Measurements from ENCODE around the gene ALPG.
"Not testable (repeated sequence)": the region's sequence is repeated elsewhere in the genome, so short reads cannot be mapped to it uniquely, and the experiment has no call there.

Gene ALPG

GRCh38 chr2:232441147-232441651, 34.6 kb downstream of the ALPG start:
- no peak for DNase-seq (ENCODE audit: low spot score)

DNA sequence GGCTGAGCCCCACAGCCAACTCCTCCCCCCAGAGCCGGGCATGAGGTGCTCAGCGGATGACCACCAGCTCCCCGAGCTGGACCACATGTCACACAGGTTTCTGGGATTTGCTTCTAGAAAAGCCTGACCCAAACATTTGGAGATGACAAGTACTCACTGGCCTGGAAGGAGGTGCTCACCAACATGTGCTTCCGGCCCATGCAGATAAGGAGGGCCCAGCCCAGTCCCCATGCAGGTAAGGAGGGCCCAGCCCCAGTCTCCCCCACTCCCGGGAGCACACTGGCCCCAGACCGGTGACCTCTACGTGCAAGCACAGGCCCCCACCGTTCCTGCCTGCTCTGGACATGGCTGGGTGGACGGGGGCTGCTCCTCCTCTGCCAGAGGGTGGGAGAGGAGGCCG, 35.3 kb downstream of the ALPG start:
- DNase-seq (ENCODE audit: low spot score): not testable (repeated sequence)

DNA sequence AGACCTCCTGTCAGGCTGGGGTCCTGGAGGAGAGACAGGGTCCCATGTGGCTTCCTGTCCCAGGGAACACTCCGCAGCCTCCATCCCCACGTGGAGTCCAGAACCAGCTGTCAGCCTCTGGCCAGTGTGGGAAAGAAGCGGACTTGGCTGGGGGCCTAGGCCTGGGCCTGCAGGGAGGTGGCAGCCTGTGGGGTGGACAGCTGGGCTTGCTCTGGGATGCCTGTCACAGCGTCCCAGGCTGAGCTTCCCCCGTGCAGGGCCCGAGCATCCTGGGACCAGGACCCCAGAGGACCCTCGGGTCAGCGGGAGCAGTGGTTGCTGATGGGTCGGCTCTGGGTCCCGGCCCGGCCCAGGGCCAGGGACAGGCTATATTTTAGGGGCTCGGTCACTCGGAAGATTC, 35.8 kb downstream of the ALPG start:
- not testable (repeated sequence) for DNase-seq (ENCODE audit: low spot score)

- DNase-seq (ENCODE audit: low spot score): not testable (repeated sequence)
Measured at GRCh38 chr2:232443047-232443446, 36.4 kb downstream of the ALPG start.

DNA sequence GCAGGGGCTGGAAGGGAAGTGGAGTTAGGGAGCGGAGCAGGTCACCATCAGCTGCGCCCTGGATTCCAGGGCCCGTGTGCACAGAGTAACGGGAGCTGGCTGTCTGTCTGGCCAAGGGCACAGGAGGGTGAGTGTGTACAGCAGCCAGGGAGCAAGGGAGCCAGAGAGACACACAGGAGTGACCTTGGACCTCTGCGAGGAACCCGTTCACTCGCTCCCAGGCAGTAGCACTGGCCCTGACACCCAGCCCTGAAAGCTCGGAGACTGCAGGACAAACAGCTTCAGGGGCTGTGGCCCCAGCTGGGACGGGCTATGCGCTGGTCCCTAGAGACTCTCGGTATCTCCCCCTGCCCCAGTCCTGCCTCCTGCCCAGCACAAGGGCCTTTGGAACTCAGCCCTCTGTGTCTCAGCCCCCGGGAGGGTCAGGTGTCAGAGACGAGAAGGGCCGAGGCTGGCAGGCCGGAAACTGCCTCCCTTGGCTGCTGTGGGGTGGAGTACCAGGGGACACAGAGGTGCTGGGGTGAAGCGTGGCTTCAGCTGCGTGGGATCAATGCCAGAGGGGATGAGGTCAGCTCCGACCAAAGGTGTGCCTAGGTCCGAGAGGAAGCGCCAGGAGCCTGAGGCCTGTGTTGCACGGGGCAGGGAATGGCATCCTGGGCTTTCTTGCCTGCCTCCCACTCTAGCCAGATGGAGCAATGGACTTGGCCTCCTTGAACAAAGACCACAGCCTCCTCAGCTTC, 37.2 kb downstream of the ALPG start:
- DNase-seq (ENCODE audit: low spot score): not testable (repeated sequence)

DNA sequence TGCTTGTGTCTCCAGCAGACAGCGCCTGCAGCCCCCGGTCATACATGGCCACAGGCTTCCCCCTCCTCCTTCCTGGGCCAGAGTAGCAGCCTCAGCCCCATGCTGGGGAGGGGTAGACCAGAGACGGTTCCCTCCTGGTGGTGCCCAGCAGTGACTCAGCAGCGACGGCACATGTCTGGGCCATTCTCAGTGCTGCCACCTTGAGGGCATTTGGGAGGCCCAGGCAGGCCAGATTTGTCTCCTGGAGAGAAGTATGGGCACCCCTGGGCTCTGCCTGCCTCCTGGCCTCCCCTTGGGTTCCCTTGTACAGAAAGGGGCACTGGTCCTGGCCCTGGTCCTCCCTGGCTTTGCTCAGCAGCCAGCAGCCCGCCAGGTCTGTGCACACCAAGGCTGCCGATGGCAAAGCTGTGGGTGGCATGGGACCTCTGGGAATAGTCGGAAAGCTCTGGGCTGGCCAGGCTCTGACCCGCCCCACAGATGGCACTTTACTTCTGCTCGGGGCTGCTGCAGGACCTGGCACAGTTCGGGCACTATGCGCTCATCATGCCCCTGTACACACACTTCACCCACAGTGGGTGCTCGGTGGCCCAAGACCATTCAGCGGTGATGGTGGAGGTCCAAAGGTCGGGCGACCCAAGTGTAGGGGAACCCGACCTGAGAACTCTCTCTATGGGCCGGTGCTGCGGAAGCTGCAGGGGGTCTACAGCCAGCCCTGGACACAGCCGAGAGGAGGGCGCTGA, 37.9 kb downstream of the ALPG start:
- DNase-seq (ENCODE audit: low spot score): peak; percentile 59

- not testable (repeated sequence) for DNase-seq (ENCODE audit: low spot score)
Measured at GRCh38 chr2:232445149-232445885, 38.7 kb downstream of the ALPG start.

DNA sequence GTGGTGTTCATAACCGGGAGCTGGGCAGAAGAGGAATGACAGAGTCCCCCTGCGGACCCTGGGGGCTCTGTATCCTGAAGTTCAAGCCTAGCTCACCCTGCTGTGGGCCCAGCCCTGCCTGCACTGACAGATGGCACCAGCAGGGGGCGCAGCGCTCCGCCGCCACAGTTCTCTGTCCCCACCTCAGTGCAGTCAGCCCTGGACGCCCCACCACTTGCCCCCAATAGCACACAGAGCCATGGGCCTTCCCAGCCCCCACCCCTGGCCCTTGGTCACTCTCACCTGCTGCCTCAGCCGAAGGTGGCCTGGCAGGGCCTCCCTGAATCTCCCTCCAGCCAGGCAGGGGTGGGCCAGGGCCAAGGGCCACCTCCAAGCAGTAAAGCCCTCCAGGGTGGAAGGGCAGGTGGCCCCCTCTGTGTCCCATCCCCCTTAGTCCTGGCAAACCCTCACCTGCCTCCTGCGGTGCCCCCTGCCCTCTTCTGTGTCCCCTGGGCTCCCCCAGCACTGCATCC, 39.7 kb downstream of the ALPG start:
- not testable (repeated sequence) for DNase-seq (ENCODE audit: low spot score)

DNA sequence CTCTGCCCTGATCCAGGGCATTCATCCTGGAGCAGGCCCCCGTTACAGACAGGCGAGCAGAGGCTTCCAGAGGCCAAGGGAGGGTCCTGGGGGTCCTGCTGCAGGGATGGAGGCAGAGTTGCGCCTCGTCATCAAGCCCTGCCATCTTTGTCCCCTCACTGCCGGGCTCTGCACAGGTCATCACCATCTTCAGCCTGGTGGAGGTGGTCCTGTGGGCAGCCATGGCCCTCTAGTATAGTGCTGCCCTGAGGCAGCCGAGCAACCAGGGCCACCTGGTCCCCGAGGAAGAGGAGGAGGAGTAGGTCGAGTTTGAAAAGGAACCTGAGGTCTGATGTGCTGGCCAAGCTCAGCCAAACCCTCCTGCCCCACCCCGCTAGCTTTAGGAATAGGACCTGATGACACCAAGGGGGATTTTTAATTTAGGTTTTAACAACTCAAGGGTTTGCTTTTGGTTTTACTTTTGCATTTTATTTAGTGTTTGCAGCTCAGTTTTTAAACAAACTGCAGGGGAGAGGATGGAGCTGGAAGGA, 40.5 kb downstream of the ALPG start:
- no peak for DNase-seq (ENCODE audit: low spot score)

DNA sequence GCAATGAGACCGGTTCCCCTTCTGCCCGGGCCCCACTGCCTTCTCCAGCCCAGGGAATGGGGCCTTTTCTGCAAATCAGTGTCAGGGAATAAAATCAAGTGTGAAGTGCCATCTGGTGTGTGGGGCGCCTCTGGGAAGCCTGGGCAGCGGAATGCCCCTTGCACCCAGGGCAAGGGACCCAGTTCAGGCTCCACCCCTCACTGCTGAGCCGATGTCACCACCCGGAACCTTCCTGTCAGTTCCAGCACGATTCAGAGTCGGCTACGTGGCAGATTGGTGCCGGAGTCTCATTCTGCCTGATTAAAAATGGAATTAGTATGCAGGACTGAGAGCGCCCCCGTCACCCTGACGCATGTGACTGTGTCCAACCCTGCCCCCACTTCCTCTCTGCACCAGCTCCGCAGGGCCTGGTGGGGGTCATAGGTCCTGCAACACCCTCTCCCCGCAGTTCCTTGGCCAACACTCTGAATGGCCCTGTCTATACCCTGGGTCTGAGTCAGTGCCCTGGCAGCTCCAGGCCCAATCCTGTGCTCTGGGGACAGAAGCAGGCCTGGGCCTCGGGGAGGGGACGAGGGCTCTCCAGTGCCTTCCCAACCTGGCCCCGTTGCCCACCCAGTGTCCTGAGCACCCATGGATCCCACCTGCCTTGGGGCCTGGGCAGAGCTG, 41.1 kb downstream of the ALPG start:
- DNase-seq (ENCODE audit: low spot score): no peak

DNA sequence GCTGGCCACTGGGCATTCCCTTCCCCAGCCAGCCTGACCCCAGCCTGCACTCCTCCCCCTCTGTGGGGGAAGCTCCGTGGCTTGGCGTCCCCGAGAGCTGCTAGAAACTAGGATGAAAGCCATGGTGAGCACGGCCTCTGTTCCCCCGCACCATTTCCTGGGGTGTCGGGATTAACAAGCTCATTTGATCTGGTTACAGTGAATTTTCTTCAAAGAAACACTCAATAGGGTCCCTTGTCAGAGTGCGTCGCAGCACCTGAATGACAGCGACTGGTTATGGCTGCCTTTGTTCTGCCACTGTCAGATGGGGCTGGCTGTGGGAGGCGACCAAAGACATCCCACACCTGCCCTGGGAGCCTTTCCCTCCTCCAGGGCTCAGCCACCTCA, 41.7 kb downstream of the ALPG start:
- no peak for DNase-seq (ENCODE audit: low spot score)

- DNase-seq (ENCODE audit: low spot score): no peak
Measured at GRCh38 chr2:232449964-232450363, 43.3 kb downstream of the ALPG start.

DNA sequence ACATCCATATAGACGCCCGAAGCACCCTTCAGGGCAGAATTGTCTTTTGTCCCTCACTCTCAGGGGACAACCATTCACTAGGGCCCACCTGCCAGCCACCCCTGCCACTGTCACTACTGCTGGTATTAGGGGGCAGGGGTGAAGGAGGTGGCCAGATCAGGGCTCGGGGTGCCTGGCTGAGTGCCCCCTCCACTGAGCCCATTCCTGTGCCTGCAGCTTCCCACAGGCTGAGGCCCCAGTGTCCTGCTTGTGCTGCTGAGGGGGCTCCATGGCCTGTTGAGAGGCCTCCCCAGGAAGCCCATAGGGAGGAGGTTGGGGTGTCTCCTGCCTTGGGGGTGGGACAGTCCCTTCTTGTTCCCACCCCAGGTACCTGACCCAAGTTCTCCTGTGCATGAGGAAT, 45.0 kb downstream of the ALPG start:
- DNase-seq (ENCODE audit: low spot score): not testable (repeated sequence)

GRCh38 chr2:232454630-232455029, 48.0 kb downstream of the ALPG start:
- DNase-seq (ENCODE audit: low spot score): no peak

DNA sequence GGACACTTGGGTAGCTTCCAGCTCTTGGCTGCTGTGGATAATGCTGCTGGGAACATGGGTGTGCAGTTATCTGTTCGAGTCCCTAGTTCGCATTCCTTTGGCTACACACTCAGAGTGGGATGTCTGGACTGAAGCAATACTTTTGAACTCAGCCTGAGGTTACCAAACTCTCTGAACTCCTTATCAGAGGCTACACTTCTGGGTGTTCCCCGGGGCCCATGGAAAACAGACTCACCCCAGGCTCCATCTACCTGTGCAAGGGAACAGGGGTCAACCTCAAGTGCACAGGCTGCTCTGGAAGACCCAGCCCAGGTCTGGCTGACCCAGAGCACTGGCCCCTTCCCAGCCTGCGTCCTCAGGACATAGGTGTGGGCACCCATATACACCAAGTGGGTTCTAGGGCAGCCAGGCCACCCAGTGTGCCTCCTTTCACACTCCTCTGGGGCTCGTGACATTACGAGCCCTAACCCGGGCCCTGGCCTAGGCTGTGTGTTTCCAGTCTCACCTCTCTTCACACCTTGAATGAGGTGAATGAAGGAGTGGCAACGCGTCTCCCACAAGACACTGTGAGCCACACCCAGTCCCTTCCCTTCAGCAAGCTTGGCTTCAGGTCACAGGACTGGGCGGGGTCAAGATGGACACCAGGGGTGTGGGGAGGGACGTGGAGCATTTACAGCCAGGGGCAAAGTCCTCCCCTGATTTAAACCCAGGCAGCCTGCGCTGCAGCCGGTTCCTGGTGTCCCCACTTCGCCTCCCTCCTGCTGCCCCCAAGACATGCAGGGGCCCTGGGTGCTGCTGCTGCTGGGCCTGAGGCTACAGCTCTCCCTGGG, 49.0 kb downstream of the ALPG start, which contains the start of gene ALPI:
TSS of gene ALPI (plus strand) at position 728 of the 830 bp plus-strand sequence. CDS start at position 775, 47 bp downstream.
- DNase-seq (ENCODE audit: low spot score): peak; percentile 69

GRCh38 chr2:232456296-232457120, 49.9 kb downstream of the ALPG start:
- no peak for DNase-seq (ENCODE audit: low spot score)

DNA sequence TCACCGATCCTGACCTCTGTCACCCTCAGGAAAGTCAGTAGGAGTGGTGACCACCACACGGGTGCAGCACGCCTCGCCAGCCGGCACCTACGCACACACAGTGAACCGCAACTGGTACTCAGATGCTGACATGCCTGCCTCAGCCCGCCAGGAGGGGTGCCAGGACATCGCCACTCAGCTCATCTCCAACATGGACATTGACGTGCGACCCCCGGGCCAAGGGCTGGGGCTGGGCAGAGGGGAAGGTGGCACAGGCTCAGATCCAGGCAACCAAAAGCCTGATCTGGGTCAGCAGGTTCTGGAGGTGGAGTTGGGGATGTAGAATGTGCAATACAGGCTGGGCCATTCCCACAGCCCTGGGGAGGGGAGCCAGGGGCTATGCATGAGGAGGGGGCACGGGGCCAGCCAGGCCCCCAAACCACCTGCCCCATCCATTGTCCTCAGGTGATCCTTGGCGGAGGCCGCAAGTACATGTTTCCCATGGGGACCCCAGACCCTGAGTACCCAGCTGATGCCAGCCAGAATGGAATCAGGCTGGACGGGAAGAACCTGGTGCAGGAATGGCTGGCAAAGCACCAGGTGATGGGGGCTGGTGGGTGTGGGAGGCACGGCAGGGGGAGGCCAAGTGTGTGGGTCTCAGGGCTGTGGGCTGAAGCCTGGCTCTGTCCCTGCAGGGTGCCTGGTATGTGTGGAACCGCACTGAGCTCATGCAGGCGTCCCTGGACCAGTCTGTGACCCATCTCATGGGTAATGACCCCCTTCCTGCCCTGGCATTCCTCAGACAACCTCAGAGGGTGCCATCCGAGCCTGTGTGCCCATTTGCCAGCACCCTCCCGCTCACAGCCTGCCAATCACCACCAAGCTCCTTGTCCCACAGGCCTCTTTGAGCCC, 50.7 kb downstream of the ALPG start:
- no peak for DNase-seq (ENCODE audit: low spot score)

DNA sequence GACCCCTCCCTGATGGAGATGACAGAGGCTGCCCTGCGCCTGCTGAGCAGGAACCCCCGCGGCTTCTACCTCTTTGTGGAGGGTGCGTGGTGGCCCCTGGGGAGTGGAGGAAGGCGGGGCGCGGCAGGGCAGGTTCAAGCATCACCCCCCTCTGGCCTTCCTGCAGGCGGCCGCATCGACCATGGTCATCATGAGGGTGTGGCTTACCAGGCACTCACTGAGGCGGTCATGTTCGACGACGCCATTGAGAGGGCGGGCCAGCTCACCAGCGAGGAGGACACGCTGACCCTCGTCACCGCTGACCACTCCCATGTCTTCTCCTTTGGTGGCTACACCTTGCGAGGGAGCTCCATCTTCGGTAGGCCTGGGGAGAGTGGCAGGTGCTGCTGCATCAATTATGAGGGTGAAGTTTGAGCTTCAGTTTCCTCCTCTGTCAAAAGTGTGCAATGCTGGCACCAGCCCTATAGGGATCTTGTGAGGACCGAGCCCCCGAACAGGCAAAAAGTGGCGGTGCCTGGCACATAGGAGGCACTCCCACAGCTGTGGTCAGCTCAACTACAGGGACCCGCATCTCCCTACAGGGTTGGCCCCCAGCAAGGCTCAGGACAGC, 51.5 kb downstream of the ALPG start:
- no peak for DNase-seq (ENCODE audit: low spot score)

Data from HuH-7 (cell line).